Activated CD8-positive, alpha-beta memory T cell treated with anti-CD3 and anti-CD28 coated beads for 4 hours (primary cell): ENCODE measurements around the gene DIAPH3.

Experiments
- DNase-seq, 2 donors: peaks; one replicate each; pipeline ENCODE4 v3.0.0-alpha.2; 2020; ENCODE audit warnings: low read depth in 2 of 2

Gene DIAPH3

GRCh38 chr13:59721926-59722910, 441.5 kb downstream of the DIAPH3 start:
- DNase-seq, result no peak

- DNase-seq, result no peak
Observed at GRCh38 chr13:59715611-59716010, 448.1 kb downstream of the DIAPH3 start.

GRCh38 chr13:59710996-59711701, 452.6 kb downstream of the DIAPH3 start:
- no peak for DNase-seq

GRCh38 chr13:59710416-59710815, 453.3 kb downstream of the DIAPH3 start:
- DNase-seq, result no peak

GRCh38 chr13:59706101-59706976, 457.4 kb downstream of the DIAPH3 start:
- DNase-seq, result no peak

- DNase-seq, result no peak
Observed at GRCh38 chr13:59702269-59702668, 461.5 kb downstream of the DIAPH3 start.

- DNase-seq, result no peak
Observed at GRCh38 chr13:59701261-59701660, 462.5 kb downstream of the DIAPH3 start.

- DNase-seq, result no peak
Observed at GRCh38 chr13:59700281-59700680, 463.4 kb downstream of the DIAPH3 start.

- DNase-seq, result no peak
Observed at GRCh38 chr13:59696271-59696670, 467.5 kb downstream of the DIAPH3 start.

GRCh38 chr13:59691501-59692066, 472.1 kb downstream of the DIAPH3 start:
- no peak for DNase-seq

- DNase-seq, result no peak
Observed at GRCh38 chr13:59690857-59691500, 472.7 kb downstream of the DIAPH3 start.

GRCh38 chr13:59689057-59689456, 474.7 kb downstream of the DIAPH3 start:
- no peak for DNase-seq

- DNase-seq, result no peak
Observed at GRCh38 chr13:59686798-59687394, 476.8 kb downstream of the DIAPH3 start.

- DNase-seq, result no peak
Observed at GRCh38 chr13:59684105-59684504, 479.6 kb downstream of the DIAPH3 start.

GRCh38 chr13:59681636-59682311, 482.0 kb downstream of the DIAPH3 start:
- DNase-seq, result no peak

GRCh38 chr13:59680429-59681024, 483.2 kb downstream of the DIAPH3 start:
- no peak for DNase-seq

GRCh38 chr13:59679254-59679653, 484.5 kb downstream of the DIAPH3 start:
- no peak for DNase-seq

- no peak for DNase-seq
Observed at GRCh38 chr13:59677966-59678814, 485.5 kb downstream of the DIAPH3 start.

- DNase-seq, result no peak
Observed at GRCh38 chr13:59677430-59677829, 486.3 kb downstream of the DIAPH3 start.
